Neural cell (in vitro differentiated cells): ENCODE data around the gene HOXA3. TPM values are rescaled to one million over a fixed set of nuclear protein-coding genes. Genes with fewer than 3 reads are reported as not detected.

Experiments
- H2AFZ ChIP-seq: fragments of 200-600, 300-800 bp; sonication (generic), shearing (Covaris generic); 2 replicates; pipeline ENCODE4 v1.6.0; 2014; ENCODE audit warnings: low read depth, mild to moderate bottlenecking, antibody characterized with exemption, low read length, moderate library complexity
- H3F3A ChIP-seq: fragments of 200-600 bp; shearing (Covaris generic); 2 replicates; pipeline ENCODE4 v1.6.1; 2016; ENCODE audit warnings: mild to moderate bottlenecking, moderate library complexity, mixed read lengths, antibody characterized with exemption, low read length; ENCODE audit not compliant: insufficient read depth, poor library complexity, severe bottlenecking
- H3K27ac ChIP-seq: fragments of 200-600, 300-800 bp; sonication (generic), shearing (Covaris generic); 2 replicates; pipeline ENCODE4 v1.5.1; 2014; ENCODE audit warnings: mild to moderate bottlenecking, low read length, moderate library complexity
- H3K27me3 ChIP-seq: fragments of 300-800, 200-600 bp; sonication (generic), shearing (Covaris generic); 2 replicates; pipeline ENCODE4 v1.6.0; 2014; ENCODE audit warnings: mild to moderate bottlenecking, low read depth, low read length, moderate library complexity; ENCODE audit not compliant: insufficient read depth
- H3K36me3 ChIP-seq: fragments of 300-800, 200-600 bp; sonication (generic), shearing (Covaris generic); 2 replicates; pipeline ENCODE4 v1.5.1; 2014; ENCODE audit warnings: mild to moderate bottlenecking, antibody characterized with exemption, low read length, moderate library complexity; ENCODE audit not compliant: insufficient read depth
- H3K4me2 ChIP-seq: fragments of 300-800, 200-600 bp; sonication (generic), shearing (Covaris generic); 2 replicates; pipeline ENCODE4 v1.6.0; 2014; ENCODE audit warnings: mild to moderate bottlenecking, low read length
- H3K4me3 ChIP-seq: fragments of 300-800, 200-600 bp; sonication (generic), shearing (Covaris generic); 2 replicates; pipeline ENCODE4 v1.5.1; 2014; ENCODE audit warnings: mild to moderate bottlenecking, low read length, moderate library complexity
- H3K79me2 ChIP-seq: fragments of 200-600 bp; shearing (Covaris generic); replicated peaks from 2 replicates; pipeline ENCODE4 v1.6.0; 2014; ENCODE audit warnings: mild to moderate bottlenecking, low read length, moderate library complexity; ENCODE audit not compliant: insufficient read depth
- H3K9ac ChIP-seq: fragments of 300-800, 200-600 bp; sonication (generic), shearing (Covaris generic); 2 replicates; pipeline ENCODE4 v1.6.1; 2016; ENCODE audit warnings: mild to moderate bottlenecking, low read length, mixed read lengths
- H3K9me2 ChIP-seq: fragments of 200-600 bp; shearing (Covaris generic); 2 replicates; pipeline ENCODE4 v1.6.1; 2016; ENCODE audit warnings: mild to moderate bottlenecking, low read length, mixed read lengths; ENCODE audit not compliant: insufficient read depth
- H3K9me3 ChIP-seq: fragments of 200-600, 300-800 bp; sonication (generic), shearing (Covaris generic); 2 replicates; pipeline ENCODE4 v1.6.1; 2016; ENCODE audit warnings: mild to moderate bottlenecking, mixed run types, low read length, moderate library complexity, mixed read lengths
- H4K20me1 ChIP-seq: fragments of 200-600 bp; shearing (Covaris generic); 2 replicates; pipeline ENCODE4 v1.6.1; 2016; ENCODE audit warnings: mild to moderate bottlenecking, mixed run types; ENCODE audit not compliant: insufficient read depth
- EZH2 ChIP-seq: fragments of 200-600, 300-800 bp; shearing (Covaris generic), sonication (generic); IDR thresholded peaks from 2 replicates; pipeline ENCODE4 v1.6.1; 2014; ENCODE audit warnings: antibody characterized with exemption, low read length, borderline replicate concordance, mild to moderate bottlenecking; ENCODE audit not compliant: insufficient read depth, poor library complexity, severe bottlenecking
- MXI1 ChIP-seq: fragments of 450-650 bp; conservative IDR thresholded peaks from 2 replicates; pipeline ENCODE4 v1.6.1; 2014; ENCODE audit warnings: antibody characterized with exemption, mild to moderate bottlenecking; ENCODE audit not compliant: poor library complexity, severe bottlenecking
- POLR2AphosphoS5 ChIP-seq: IDR thresholded peaks from 2 replicates; pipeline ENCODE4 v1.6.1; 2012
- TAF1 ChIP-seq: IDR thresholded peaks from 2 replicates; pipeline ENCODE4 v1.6.1; 2012; ENCODE audit warnings: low read depth
- polyA plus RNA-seq: library from polyadenylated mRNA; depleted of rRNA; stranded (reverse); fragments of >200 nt; gene quantifications from 2 replicates; pipeline ENCODE4 v1.2.3, GENCODE V29; 2014

The HOXA3 gene
- polyA plus RNA-seq, 1 donor from 2014 or later = not detected

- H3K9me2 ChIP-seq = no peaks in the 10 kb centered on the region
- no peak overlapping the region for H3K9ac ChIP-seq
- H3K4me2 ChIP-seq = no peak overlapping the region
- peaks cover 100% of the 10 kb centered on the region for H3K27me3 ChIP-seq
- H3F3A ChIP-seq = no peaks in the 10 kb centered on the region
- H3K79me2 ChIP-seq = no peaks in the 10 kb centered on the region
- no peaks in the 10 kb centered on the region for H3K36me3 ChIP-seq
- H3K27ac ChIP-seq = no peak overlapping the region
- peak; percentile 42 for TF ChIP-seq EZH2
- no peak for TF ChIP-seq TAF1
- no peaks in the 10 kb centered on the region for H4K20me1 ChIP-seq
- peaks cover 13% of the 10 kb centered on the region for H3K9me3 ChIP-seq
- H3K4me3 ChIP-seq = no peak overlapping the region
- no peak overlapping the region for H2AFZ ChIP-seq
Observed at GRCh38 chr7:27124096-27124901, 28.1 kb downstream of the HOXA3 start.

DNA sequence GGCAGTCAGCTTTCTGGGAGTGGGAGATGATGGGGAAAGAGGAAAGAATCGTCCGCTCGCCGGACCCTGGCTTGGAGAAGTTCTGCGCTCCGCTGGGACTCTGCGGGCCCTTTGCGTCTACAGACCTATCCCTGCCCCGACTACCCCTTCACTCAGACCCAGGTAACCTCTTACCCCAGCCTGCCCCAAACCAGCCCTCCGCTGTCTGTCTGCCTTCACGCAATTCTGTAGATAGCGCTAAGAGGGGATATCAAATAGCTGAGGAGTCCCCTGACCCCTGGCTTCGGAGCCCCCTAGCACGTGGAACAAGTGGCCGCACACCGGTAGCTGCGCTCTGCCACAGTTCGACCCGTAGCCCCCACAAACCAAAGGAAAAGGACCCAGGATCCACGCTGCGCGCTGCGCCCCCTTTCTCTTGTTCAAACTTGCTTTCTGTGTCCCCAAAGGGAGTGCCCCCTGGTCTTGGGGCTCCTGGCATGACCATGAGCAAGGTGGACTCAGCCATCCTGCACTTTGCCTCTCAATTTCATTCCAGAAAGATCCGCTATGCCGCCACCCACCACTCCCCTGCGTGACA is 28.8 kb downstream of the HOXA3 start:
- Histone ChIP-seq H3K27ac (no peak overlapping the region), H3K4me3 (no peak overlapping the region)

GRCh38 chr7:27123007-27123476 is 29.3 kb downstream of the HOXA3 start:
- Histone ChIP-seq H2AFZ (no peak overlapping the region), H3K36me3 (no peaks in the 10 kb centered on the region), H3K9ac (no peak overlapping the region), H3K79me2 (no peaks in the 10 kb centered on the region), H3K4me3 (no peak overlapping the region), H4K20me1 (no peaks in the 10 kb centered on the region), H3F3A (no peaks in the 10 kb centered on the region), H3K27me3 (peaks cover 100% of the 10 kb centered on the region), H3K9me2 (no peaks in the 10 kb centered on the region), H3K27ac (no peak overlapping the region), H3K9me3 (peaks cover 7% of the 10 kb centered on the region), H3K4me2 (no peak overlapping the region)
- no peak for TF ChIP-seq POLR2AphosphoS5

More for the DNA sequence above, 28.8 kb downstream of the HOXA3 start:
- Histone ChIP-seq H3F3A (no peaks in the 10 kb centered on the region), H2AFZ (no peak overlapping the region), H3K79me2 (no peaks in the 10 kb centered on the region), H3K9me3 (peaks cover 7% of the 10 kb centered on the region), H4K20me1 (no peaks in the 10 kb centered on the region), H3K9me2 (no peaks in the 10 kb centered on the region), H3K9ac (no peak overlapping the region), H3K4me2 (no peak overlapping the region), H3K36me3 (no peaks in the 10 kb centered on the region), H3K27me3 (peaks cover 100% of the 10 kb centered on the region)
- TF ChIP-seq EZH2 (no peak), MXI1 (no peak)

GRCh38 chr7:27122077-27122910 is 30.1 kb downstream of the HOXA3 start:
- Histone ChIP-seq H3K79me2 (no peaks in the 10 kb centered on the region), H3F3A (no peaks in the 10 kb centered on the region), H3K27ac (no peak overlapping the region), H3K9ac (no peak overlapping the region), H3K9me2 (no peaks in the 10 kb centered on the region), H4K20me1 (no peaks in the 10 kb centered on the region), H3K36me3 (no peaks in the 10 kb centered on the region), H3K4me3 (no peak overlapping the region), H3K9me3 (peaks cover 7% of the 10 kb centered on the region), H3K4me2 (no peak overlapping the region), H3K27me3 (peaks cover 100% of the 10 kb centered on the region), H2AFZ (no peak overlapping the region)
- TF ChIP-seq MXI1 (no peak), EZH2 (peak; percentile 72)
